GM18858 (cell line): ENCODE results near the gene TWIST1.

Source experiments
- ATAC-seq: cut with Tn5 transposase; IDR thresholded peaks from one replicate; pipeline ENCODE4 v1.9.1; 2021; ENCODE audit not compliant: unreplicated experiment

Gene TWIST1

DNA sequence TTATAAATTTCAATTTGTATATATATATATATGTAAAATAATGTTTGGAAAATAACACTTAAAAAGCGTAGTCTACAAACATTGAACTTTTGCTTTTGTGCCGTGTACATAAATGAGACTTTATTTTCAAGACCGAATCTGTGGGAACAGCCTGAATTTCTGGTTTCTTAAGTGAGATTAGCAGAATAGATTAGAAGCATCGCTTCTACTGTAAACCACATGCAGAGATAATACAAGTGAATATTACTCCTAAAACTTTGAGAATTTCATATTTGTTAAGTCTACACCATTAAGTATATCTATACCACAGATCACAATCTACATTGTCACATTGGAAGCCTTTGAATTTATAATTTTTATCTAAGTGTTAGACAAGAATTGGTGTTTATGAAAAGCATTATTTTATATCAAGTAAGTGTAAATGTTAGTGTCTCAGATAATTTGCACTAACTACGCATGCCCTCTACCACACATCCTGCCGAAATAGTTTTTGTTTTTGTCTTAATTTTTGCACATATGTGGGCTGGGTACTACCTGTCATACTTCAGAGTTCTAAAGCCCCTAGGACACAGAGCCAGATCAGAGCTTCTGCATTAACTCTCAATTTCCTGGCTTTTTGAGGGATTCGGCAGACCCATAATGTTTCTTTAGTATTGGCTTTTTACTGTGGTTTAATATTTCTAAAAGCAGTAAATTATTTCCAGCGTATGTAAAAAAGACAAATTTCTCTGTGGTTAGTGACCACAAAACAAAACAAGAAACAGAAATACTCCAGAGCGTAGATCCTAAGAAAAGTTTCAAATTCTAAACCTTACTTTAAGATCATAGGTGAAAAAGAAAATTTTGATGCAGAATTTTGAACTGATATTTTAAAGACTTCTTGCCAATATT, 20.0 kb downstream of the TWIST1 start:
- no peak for ATAC-seq

DNA sequence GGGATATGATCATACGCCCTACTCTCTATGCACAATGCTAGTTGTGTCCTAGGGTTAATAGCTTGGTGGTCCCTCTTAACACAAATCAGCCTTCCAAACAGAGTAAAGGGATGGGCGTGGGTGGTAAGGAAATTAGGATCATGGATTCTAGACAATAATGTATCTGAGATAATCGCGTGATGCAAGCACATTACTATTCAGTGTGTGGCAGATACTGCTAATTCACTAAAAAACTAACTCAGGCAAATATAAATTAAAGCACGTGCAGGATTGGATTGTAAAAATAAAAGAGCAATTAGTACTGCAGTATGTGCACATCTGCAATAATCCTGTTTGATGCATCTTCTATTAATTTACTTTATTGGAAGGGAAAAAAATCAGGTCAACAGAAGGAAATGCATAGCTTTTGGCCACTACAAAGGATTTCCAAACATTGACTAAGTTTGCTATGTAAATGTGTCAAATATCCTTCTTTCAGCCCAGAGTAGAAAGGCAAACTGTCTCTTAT, 22.0 kb downstream of the TWIST1 start:
- no peak for ATAC-seq

DNA sequence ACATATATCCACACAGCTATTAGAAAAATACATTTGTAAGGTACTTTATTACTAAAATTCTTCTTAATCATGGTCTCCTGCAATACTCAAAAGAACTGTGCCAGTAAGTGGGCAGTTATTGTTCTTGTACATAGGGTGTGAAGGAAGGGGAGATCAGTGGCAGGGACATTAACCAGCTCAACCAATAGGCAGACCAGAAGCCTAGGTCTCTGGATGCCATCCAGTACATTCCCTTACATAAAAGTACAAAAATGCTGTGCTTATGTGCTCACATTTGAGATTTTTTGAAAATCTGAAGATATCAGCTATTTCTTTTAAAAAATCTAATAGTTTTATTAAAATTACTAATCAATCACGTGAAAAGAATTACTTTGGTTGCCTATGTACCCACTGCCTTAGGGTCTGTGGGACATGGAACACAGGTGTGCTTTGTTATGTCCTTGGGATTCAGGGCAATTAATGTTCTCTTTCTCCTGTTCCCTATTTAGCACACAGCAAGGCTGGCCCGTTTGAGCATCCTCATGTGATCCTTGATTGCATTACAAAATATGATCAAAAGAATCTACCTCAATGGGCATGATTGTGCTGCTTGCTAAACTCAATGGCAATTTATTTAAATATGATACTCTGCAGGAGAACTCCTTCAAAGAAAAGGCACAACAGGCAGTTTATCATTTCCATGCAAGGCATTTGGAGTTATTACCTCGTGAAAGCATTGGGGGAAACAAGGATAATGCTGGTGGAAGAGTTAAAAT, 22.7 kb downstream of the TWIST1 start:
- no peak for ATAC-seq

DNA sequence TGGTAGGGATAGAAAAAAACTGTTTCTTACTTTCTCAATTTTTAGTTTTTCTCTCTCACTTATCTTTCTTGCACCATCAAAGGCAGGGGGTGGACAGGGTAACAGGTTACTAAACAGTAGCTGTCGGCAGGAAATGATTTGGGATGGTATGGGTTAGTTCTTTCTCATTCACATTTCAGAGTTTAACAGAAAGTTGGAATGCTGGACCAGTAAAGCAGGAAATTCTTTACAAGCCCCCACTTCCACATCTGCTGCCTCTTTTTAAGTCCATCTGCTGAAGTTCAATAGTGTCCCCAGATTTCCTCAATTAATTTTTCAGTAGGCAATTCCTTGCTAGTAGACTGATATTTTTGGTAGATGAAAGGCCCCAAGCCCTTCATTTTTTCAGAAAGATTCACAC, 23.3 kb downstream of the TWIST1 start:
- ATAC-seq = no peak

DNA sequence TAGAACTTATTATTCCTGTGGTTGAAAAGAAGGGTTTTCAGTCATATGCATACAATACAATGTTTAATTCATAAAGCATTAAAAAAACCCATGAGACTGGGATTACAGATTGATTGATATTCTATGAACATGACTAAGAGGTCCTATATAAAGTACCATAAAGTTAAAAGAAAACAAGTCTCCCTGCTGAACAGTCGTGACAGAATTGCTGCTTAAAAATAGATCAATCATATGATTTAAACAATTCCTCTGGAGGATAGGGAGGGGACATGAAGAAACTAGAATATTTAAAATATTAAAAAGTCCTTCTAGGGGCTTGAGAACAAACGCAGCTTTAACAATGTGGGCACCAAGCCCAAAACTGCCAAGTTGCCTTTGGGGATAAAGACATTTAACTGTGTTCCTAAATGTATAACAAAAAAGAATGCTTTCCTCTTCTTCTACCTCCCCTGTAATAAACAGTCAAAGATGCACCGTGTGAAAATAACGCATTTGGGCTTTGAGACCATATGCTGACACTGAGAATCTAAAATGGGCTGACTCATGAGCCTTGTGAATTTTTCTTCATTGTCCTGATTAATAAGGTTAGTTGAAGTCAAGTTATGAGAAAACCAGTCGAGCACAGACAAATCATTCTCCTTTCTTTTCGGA, 25.8 kb downstream of the TWIST1 start:
- no peak for ATAC-seq

DNA sequence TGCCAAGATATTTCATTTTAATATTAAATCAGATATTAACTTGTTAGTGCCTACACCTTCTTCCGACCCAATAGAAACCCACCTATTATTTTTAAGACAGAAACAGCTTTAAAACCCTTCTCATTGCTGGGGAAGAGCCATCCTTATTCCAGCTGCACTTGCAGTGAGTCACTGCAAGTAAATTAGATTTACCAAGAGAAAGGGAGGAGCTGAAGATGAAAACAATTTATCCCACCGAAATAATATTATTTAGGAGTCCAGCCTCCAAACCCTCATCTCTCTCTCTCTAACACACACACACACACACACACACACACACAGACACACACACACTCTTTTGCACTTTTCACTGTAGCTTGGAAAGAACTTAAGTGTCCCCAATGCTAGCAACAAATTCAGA, 26.9 kb downstream of the TWIST1 start:
- no peak for ATAC-seq

DNA sequence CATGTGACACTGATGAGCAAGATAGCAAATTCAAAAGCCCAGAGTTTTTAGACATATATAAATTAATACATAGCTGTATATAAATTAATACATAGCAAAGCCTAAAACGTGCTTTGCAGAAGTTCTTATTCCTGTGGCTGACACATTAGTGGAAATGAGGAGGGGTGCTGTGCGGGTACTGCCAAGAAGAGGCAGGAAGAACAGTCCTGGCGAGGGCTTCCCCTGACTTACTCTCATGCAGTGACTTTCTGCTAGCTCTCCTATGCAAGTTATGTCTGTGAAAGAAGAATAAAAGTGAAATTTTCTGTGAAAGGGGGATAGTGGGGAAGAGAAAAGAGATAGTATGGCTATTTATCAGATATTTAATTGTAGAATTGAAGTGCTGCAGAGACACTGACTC, 27.6 kb downstream of the TWIST1 start:
- ATAC-seq = no peak

DNA sequence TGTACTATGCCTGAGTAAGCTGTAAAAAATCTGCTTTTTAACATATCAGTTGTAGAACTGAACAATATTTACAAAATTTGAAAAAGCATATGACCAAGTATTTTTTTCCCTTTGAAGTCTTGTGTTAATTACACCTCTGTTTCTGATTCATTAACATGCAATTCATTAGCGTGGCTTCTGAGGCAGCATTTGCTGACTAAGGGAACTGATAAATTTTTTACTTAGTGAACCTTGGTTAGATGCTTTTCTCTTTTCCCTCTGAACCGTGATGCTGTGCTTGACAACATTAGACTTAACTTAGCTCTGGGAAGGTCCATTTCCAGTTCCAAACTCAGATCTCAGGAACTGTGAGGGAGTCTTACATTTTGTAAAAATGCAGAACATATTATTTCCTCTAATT, 28.1 kb downstream of the TWIST1 start:
- ATAC-seq = no peak

DNA sequence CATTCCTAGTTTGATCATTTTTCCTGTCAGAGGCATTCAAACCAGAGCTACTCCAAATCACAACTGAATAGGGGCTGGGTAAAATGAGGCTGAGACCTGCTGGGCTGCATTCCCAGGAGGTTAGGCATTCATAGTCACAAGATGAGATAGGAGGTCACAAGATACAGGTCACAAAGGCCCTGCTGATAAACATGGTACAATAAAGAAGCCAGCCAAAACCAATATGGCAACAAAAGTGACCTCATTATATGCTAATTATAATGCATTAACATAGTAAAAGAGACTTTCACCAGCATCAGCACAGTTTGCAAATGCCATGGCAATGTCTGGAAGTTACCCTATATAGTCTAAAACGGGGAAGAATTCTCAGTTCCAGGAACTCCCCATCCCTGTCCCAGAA, 37.3 kb downstream of the TWIST1 start:
- no peak for ATAC-seq

DNA sequence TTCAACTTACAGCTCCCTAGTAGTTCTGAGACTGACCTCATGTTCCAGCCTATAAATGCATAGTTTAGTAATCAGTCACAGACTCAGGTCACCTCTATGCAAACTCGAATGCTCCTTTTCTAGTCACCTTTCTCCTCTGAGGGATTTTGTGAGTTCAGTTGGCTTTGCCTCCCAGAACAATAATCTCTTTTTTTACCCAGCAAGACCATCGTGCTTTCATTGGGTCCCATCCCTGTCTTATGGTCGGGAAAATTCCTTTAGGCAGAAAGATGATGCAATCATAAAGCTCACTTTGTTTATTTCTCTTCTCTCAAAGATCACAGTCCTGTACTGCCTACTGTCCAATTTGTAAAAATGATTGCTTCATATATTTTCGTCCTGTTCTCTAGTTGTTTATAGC, 38.4 kb downstream of the TWIST1 start:
- no peak for ATAC-seq

DNA sequence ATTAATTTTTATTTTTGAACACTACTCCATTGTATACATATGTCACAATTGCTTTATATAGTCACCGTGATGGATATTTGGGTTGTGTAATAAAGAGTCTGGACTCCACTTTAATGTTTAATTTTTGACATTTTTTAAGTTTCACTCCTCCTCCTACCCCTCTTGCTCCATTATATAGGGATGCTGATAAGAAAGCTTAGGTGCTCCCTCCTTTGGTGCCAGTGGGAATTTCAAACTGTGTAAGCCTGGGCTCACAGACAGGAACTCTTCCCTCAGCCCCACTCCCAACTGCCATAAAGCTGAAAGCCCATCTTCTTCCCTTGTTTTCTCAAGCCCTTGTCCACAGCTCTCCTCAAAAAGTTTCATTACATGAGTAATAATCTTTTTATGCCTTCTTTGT, 47.6 kb downstream of the TWIST1 start:
- no peak for ATAC-seq

DNA sequence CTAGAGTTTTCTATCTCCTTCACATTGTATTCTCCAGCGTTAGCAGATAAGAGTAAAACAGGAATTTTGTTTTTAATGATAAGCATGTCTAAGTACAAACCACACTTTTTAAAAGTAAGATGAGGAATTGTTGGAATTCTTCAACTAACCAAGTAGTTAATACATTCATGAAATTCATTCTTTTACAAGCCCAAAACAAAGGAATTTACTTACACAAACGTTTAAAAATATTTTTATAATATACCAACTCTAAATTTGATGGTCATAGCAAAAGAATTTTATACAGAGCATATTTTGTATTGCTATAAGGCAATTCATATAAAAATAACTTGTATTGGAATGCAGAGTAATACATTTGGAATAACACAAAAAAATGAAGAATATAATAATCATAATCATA, 51.3 kb downstream of the TWIST1 start:
- no peak for ATAC-seq
